Measurements from ENCODE around the gene PCDHA1.
"Not testable (repeated sequence)": the region's sequence is repeated elsewhere in the genome, so short reads cannot be mapped to it uniquely, and the experiment has no call there.

The PCDHA1 gene

DNA sequence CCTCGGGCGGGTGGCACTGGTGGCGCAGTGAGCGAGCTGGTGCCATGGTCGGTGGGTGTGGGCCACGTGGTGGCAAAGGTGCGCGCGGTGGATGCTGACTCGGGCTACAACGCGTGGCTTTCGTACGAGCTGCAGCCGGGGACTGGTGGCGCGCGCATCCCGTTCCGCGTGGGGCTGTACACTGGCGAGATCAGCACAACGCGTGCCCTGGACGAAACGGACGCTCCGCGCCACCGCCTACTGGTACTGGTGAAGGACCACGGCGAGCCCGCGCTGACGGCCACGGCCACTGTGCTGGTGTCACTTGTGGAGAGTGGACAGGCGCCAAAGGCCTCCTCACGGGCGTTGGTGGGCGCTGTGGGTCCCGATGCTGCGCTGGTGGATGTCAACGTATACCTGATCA lies 22.9 kb downstream of the PCDHA1 start:
- no peak for DNase-seq

- no peak for DNase-seq
Measured at GRCh38 chr5:140821375-140822280, 35.7 kb downstream of the PCDHA1 start, which contains the start of gene PCDHA5. Gene PCDHA5 (plus strand): TSS chr5:140821613.

DNA sequence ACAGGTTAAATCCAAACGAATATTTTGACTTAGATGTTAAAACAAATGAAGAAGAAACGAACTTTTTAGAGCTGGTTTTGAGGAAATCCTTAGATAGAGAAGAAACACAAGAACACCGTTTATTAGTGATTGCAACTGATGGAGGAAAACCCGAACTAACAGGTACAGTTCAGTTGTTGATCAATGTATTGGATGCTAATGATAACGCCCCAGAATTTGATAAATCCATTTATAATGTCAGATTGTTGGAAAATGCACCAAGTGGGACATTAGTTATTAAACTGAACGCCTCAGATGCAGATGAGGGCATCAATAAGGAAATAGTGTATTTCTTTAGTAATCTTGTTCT lies 36.3 kb downstream of the PCDHA1 start:
- no peak for DNase-seq

- DNase-seq = not testable (repeated sequence)
Measured at GRCh38 chr5:140822969-140823368, 37.0 kb downstream of the PCDHA1 start.

DNA sequence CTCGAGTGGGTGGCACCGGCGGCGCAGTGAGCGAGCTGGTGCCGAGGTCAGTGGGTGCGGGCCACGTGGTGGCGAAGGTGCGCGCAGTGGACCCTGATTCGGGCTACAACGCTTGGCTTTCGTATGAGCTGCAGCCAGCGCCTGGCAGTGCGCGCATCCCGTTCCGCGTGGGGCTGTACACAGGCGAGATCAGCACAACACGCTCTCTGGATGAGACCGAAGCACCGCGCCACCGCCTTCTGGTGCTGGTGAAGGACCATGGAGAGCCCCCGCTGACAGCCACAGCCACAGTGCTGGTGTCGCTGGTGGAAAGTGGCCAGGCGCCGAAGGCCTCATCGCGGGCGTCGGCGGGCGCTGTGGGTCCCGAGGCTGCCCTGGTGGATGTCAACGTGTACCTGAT lies 37.5 kb downstream of the PCDHA1 start:
- no peak for DNase-seq

DNA sequence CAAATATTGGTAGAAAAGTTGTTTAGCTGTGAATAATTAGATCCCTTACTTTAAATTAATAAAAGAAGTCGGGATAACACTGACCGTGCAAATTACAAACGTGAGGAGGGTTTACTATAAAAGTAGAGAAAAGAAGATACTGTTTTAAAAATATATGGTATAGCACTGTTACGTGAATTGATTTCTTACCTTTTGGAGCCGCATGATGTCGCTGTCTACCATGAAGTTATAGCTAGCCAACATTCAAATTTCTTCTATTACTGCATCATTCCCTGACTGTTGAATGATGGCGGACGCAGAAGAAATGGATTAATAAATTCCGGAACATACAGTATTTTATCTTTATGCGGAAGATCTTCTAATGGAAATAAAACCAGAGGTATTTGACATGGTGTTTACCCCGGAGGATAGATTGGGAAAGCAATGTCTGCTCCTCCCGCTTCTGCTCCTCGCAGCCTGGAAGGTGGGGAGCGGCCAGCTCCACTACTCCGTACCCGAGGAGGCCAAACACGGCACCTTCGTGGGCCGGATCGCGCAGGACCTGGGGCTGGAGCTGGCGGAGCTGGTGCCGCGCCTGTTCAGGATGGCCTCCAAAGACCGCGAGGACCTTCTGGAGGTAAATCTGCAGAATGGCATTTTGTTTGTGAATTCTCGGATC lies 41.9 kb downstream of the PCDHA1 start, which contains the start of gene PCDHA6:
Gene PCDHA6, plus strand, starts transcription at position 257 of the 658 bp plus-strand sequence. Its CDS starts 132 bp downstream, at position 389.
- no peak for DNase-seq

- no peak for DNase-seq
Measured at GRCh38 chr5:140828362-140828737, 42.4 kb downstream of the PCDHA1 start.

DNA sequence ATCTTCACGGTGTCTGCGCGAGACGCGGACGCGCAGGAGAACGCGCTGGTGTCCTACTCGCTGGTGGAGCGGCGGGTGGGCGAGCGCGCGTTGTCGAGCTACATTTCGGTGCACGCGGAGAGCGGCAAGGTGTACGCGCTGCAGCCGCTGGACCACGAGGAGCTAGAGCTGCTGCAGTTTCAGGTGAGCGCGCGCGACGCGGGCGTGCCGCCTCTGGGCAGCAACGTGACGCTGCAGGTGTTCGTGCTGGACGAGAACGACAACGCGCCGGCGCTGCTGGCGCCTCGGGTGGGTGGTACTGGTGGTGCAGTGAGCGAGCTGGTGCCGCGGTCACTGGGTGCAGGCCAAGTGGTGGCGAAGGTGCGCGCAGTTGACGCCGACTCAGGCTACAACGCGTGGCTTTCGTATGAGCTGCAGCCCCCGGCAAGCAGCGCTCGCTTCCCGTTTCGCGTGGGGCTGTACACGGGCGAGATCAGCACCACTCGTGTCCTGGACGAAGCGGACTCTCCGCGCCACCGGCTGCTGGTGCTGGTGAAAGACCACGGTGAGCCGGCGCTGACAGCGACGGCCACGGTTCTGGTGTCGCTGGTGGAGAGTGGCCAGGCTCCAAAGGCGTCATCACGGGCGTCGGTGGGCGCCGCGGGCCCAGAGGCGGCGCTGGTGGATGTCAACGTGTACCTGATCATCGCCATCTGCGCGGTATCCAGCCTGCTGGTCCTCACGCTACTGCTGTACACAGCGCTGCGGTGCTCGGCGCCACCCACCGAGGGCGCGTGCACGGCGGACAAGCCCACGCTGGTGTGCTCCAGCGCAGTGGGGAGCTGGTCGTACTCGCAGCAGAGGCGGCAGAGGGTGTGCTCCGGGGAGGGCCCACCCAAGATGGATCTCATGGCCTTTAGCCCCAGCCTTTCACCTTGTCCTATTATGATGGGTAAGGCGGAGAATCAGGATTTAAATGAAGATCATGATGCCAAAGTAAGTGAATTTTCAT lies 43.9 kb downstream of the PCDHA1 start:
- not testable (repeated sequence) for DNase-seq

DNA sequence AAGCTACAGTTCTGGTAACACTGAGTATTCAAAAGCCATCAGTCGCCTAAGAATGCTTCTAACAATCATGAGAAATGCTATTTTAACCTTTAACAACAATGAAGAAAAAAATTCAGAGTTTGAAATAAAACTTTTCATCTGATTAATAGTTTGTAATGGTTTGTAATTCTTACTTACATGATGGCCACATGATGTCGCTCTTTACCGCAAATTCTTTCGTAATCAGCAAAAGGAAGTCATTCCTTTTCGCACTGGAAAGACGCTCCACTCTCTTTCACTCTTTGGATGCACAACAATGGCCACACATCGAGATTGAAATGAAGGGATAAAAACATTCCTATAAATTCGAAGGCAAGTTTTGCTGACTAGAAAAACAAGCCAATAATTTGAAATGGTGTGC lies 48.1 kb downstream of the PCDHA1 start, which contains the start of gene PCDHA7:
Gene PCDHA7, plus strand, starts transcription at position 277 of the 400 bp plus-strand sequence. Its CDS starts 115 bp downstream, at position 392.
- DNase-seq = no peak

- not testable (repeated sequence) for DNase-seq
Measured at GRCh38 chr5:140834439-140835008, 48.6 kb downstream of the PCDHA1 start.

DNA sequence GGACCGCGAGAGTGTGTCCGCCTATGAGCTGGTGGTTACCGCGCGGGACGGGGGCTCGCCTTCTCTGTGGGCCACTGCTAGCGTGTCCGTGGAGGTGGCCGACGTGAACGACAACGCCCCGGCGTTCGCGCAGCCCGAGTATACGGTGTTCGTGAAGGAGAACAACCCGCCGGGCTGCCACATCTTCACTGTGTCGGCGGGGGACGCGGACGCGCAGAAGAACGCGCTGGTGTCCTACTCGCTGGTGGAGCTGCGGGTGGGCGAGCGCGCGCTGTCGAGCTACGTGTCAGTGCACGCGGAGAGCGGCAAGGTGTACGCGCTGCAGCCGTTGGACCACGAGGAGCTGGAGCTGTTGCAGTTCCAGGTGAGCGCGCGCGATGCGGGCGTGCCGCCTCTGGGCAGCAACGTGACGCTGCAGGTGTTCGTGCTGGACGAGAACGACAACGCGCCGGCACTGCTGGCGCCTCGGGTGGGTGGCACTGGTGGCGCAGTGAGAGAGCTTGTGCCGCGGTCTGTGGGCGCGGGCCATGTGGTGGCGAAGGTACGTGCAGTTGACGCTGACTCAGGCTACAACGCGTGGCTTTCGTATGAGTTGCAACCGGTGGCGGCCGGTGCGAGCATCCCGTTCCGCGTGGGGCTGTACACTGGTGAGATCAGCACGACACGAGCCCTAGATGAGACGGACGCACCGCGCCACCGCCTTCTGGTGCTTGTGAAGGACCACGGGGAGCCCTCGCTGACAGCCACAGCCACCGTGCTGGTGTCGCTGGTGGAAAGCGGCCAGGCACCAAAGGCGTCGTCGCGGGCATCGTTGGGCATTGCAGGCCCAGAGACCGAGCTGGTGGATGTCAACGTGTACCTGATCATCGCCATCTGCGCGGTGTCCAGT lies 49.9 kb downstream of the PCDHA1 start:
- no peak for DNase-seq

- DNase-seq = no peak
Measured at GRCh38 chr5:140840978-140841962, 55.3 kb downstream of the PCDHA1 start, which contains the start of gene PCDHA8. Gene PCDHA8 (plus strand): TSS chr5:140841187. CDS start chr5:140841322, 135 bp downstream.

GRCh38 chr5:140842798-140843733 lies 57.1 kb downstream of the PCDHA1 start:
- no peak for DNase-seq

GRCh38 chr5:140848139-140849102 lies 62.5 kb downstream of the PCDHA1 start, which contains the start of gene PCDHA9:
Gene PCDHA9 (plus strand): TSS chr5:140848382. CDS start chr5:140848496, 114 bp downstream.
- not testable (repeated sequence) for DNase-seq

- DNase-seq = not testable (repeated sequence)
Measured at GRCh38 chr5:140849831-140850634, 64.1 kb downstream of the PCDHA1 start.

All from activated gamma-delta T cell (primary cell).